K562 treated with DMSO at 1 percent for 4 hours (cell line): ENCODE results near the gene KNG1. TPM values are rescaled to one million over a fixed set of nuclear protein-coding genes. Genes with fewer than 3 reads are reported as not detected.

Experiments
- total RNA-seq: library from RNA; unstranded; fragments of 300-600 nt; gene quantifications from 2 replicates; pipeline ENCODE4 v1.2.3, GENCODE V29; 2022; ENCODE audit not compliant: insufficient read depth

Gene KNG1
- total RNA-seq = not detected in 2 replicates

DNA sequence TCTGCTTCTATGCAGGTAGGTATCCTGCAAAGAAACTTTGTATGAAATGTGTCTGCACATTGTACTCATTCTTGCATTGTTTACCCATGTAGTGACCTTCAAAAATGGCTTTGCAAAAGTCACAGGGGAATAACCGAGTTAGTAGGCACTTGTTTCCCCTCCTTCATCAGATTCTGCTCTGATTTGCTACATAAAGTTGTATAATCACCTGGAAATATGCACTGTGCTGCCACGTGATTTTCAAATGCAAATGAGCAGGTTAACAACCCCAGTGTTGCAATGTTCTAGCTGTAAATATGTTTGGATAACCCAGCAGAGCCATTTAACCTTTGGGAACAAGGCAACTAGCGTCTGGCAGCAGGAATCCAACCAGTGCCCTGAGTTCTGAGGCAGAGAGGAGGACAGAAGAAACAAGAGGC is at the start of gene KNG1:
Gene KNG1, plus strand, starts transcription at position 321 of the 419 bp plus-strand sequence. CDS start 184 bp downstream, outside the sequence.

DNA sequence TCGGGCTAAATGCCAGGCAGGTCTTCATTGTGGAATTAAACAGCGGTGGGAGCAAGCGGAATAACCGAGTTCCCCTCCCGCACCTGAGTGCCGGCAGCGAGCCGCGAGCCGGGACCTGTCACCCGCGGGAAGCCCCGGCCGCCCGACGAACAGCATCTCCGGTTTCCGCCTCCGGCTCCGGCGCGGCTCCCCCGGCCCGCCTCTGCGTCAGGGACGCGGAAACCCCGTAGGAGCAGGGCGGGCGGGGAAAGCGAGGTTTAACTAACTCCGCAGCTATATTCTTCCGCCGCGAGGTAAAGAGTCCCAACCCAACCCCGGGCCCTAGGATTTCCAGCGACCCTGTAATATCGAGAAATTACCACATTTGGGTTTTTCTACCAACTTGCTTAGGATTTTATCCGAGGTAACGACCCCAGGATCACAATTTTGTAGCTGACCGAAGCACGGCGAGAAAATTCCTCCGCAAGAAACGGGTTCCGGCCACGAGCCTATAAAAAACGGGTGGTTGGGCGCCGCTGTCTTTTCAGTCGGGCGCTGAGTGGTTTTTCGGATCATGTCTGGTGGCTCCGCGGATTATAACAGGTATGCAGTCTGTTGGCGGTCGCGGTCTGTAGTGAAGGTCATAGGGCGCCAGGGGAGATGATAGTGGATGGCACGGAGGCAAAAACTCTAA is 66.0 kb downstream of the KNG1 start, which contains the start of gene EIF4A2:
Gene EIF4A2, plus strand, starts transcription at position 520 of the 673 bp plus-strand sequence. Its CDS starts 34 bp downstream, at position 554.

Other genes with a start within 250 kb of the KNG1 start
- 1.5 and 3.0 TPM in 2 replicates for gene CRYGS, start 173.0 kb upstream of the KNG1 start, total RNA-seq
- gene TBCCD1, start 150.0 kb upstream of the KNG1 start, total RNA-seq = 6.0 and 11.2 TPM in 2 replicates
- gene DNAJB11, start 146.6 kb upstream of the KNG1 start, total RNA-seq = 70.7 and 71.2 TPM in 2 replicates
- not detected in 2 replicates for gene AHSG, start 104.3 kb upstream of the KNG1 start, total RNA-seq
- gene FETUB, start 77.0 kb upstream of the KNG1 start, total RNA-seq = not detected in 2 replicates
- gene HRG, start 51.3 kb upstream of the KNG1 start, total RNA-seq = not detected in 2 replicates
- gene EIF4A2, start 66.2 kb downstream of the KNG1 start, total RNA-seq = 120 and 173 TPM in 2 replicates
- gene RFC4, start 89.1 kb downstream of the KNG1 start, total RNA-seq = 102 and 121 TPM in 2 replicates
- not detected in 2 replicates for gene ADIPOQ, start 125.4 kb downstream of the KNG1 start, total RNA-seq
- 50.3 and 65.1 TPM in 2 replicates for gene ST6GAL1, start 213.2 kb downstream of the KNG1 start, total RNA-seq